ENCODE data around the gene OR10K1. TPM values are rescaled to one million over a fixed set of nuclear protein-coding genes. Genes with fewer than 3 reads are reported as not detected.
"Not testable (repeated sequence)": the region's sequence is repeated elsewhere in the genome, so short reads cannot be mapped to it uniquely, and the experiment has no call there.

The OR10K1 gene
- total RNA-seq, 4 donors from 2014 or later: not detected

- 50 to 73% methylated on average over 1 of the region's 1 CpG for WGBS, 2 donors
Observed at GRCh38 chr1:158426137-158426536, 35.5 kb upstream of the OR10K1 start, which contains the start of gene OR10K2. Gene OR10K2, minus strand, starts transcription at chr1:158426237. Its CDS starts 5,371 bp downstream, at chr1:158420866.

DNA sequence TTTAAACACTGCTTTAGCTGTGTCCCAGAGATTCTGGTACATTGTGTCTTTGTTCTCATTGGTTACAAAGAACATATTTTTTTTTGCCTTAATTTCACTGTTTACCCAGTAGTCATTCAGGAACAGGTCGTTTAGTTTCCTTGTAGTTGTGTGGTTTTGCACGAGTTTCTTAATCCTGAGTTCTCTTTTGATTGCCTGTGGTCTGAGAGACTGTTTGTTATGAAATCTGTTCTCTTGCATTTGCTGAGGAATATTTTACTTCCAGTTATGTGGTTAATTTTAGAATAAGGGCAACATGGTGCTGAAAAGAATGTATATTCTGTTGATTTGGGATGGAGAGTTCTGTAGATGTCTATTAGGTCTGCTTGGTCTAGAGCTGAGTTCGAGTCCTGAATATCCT is 31.5 kb upstream of the OR10K1 start:
- H3K4me3 ChIP-seq; DNase-seq; H3K36me3 ChIP-seq; H3K27me3 ChIP-seq; H3K27ac ChIP-seq; intact Hi-C loops (cut with DNase I); H3K4me1 ChIP-seq: not testable (repeated sequence)
- WGBS, 2 donors: 30 to 37% methylated on average over 3 of the region's 3 CpGs
- peaks cover 0 to 12% (median 4%) of the 10 kb centered on the region in 3 donors for H3K9me3 ChIP-seq

More at GRCh38 chr1:158426137-158426536, 35.5 kb upstream of the OR10K1 start, which contains the start of gene OR10K2:
- Histone ChIP-seq H3K27ac (no peak within 1 kb of the TSS), H3K27me3 (no peaks in the 10 kb centered on the region), H3K36me3 (no peaks in the 10 kb centered on the region), H3K4me1 (no peaks in the 10 kb centered on the region), H3K4me3 (no peak within 1 kb of the TSS), H3K9me3 (no peaks in the 10 kb centered on the region)
- TF ChIP-seq, protein P1, sequence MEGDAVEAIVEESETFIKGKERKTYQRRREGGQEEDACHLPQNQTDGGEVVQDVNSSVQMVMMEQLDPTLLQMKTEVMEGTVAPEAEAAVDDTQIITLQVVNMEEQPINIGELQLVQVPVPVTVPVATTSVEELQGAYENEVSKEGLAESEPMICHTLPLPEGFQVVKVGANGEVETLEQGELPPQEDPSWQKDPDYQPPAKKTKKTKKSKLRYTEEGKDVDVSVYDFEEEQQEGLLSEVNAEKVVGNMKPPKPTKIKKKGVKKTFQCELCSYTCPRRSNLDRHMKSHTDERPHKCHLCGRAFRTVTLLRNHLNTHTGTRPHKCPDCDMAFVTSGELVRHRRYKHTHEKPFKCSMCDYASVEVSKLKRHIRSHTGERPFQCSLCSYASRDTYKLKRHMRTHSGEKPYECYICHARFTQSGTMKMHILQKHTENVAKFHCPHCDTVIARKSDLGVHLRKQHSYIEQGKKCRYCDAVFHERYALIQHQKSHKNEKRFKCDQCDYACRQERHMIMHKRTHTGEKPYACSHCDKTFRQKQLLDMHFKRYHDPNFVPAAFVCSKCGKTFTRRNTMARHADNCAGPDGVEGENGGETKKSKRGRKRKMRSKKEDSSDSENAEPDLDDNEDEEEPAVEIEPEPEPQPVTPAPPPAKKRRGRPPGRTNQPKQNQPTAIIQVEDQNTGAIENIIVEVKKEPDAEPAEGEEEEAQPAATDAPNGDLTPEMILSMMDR (IDR thresholded peaks at IDR 0.05): no peak
- no peak for TF ChIP-seq POLR2A (IDR thresholded peaks at IDR 0.05)
- intact Hi-C loops (cut with DNase I): no loop called here
- DNase-seq: no peak

DNA sequence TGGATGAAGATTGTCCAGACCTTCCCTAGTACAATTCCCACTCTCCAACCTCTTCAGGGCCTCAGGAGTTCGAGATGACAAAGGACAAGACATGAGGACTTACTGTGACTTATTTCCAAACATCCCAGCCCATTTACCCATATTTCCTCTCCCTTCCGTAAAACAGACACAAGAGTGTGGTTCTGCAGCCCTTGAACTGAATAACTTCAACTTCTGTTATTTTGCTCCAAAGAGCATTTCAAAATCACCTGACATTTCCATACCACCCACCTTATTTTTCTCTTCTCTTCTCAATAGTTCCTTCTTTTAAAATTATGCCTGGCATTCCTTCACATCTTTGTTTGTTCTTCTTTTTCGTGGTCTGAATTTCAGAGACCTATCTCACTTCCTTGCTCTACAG is 26.9 kb upstream of the OR10K1 start:
- no peak for DNase-seq
- 24 to 38% methylated on average over 3 of the region's 3 CpGs for WGBS, 2 donors
- Histone ChIP-seq H3K27ac (no peak overlapping the region), H3K4me1 (no peaks in the 10 kb centered on the region), H3K27me3 (no peaks in the 10 kb centered on the region), H3K9me3 (peaks cover 0 to 12% (median 4%) of the 10 kb centered on the region in 3 donors), H3K36me3 (no peaks in the 10 kb centered on the region), H3K4me3 (no peak overlapping the region)
- TF ChIP-seq, protein P1 (IDR thresholded peaks at IDR 0.05): no peak
- TF ChIP-seq POLR2A (IDR thresholded peaks at IDR 0.05): no peak
- intact Hi-C loops (cut with DNase I): no loop called here

DNA sequence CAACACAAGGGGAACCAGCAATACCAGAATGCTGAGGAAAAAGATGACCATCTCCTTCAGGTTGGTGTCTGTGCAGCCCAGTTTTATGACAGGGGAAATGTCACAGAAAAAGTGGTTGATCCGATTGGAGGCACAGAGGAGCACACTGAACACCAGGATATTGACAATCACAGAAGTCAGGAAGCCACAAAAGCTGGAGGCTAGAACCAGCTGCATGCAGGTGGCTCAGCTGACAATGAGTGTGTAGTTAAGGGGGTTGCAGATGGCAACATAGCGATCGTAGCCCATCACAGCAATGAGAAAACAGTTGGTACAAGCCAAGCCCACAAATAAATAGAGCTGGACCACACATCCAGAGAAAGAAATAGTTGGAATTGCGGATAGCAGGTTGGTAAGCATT is 16.3 kb upstream of the OR10K1 start:
- WGBS, 2 donors: 61 to 72% methylated on average over 4 of the region's 4 CpGs
- H3K27me3 ChIP-seq: no peaks in the 10 kb centered on the region
- no peak overlapping the region for H3K4me3 ChIP-seq
- no peak for DNase-seq
- H3K4me1 ChIP-seq: no peaks in the 10 kb centered on the region
- TF ChIP-seq, protein P1 (IDR thresholded peaks at IDR 0.05): no peak
- no peak for TF ChIP-seq POLR2A (IDR thresholded peaks at IDR 0.05)
- H3K27ac ChIP-seq: no peak overlapping the region
- intact Hi-C loops (cut with DNase I): no loop called here
- H3K36me3 ChIP-seq: no peaks in the 10 kb centered on the region
- H3K9me3 ChIP-seq: no peaks in the 10 kb centered on the region

DNA sequence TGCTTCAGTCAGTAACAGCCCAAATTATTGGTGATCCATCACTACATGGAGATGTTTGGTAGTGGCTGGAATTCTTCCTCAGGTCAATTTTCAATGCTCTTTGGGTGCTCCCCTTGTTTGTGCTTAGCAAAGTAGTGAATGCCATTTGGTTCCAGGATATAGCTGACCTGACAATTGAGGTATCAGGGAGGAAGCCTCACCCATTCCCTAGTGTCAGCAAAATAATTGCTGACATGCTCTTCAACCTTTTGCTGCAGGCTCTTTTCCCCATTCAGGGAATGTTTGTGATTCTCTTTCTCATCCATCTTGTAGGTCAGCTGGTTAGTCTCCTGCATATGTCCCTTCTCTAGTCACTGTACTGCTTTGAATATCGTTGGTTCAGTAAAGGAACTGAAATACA is 7.1 kb upstream of the OR10K1 start:
- Histone ChIP-seq H3K4me1 (no peaks in the 10 kb centered on the region), H3K4me3 (no peak overlapping the region), H3K27ac (no peak overlapping the region), H3K9me3 (peaks cover 0 to 3% (median 0%) of the 10 kb centered on the region in 3 donors), H3K27me3 (no peaks in the 10 kb centered on the region), H3K36me3 (no peaks in the 10 kb centered on the region)
- no peak for DNase-seq
- TF ChIP-seq POLR2A (IDR thresholded peaks at IDR 0.05): no peak
- TF ChIP-seq, protein P1 (IDR thresholded peaks at IDR 0.05): no peak
- intact Hi-C loops (cut with DNase I): no loop called here
- WGBS, 2 donors: 67 to 69% methylated on average over 1 of the region's 1 CpG

DNA sequence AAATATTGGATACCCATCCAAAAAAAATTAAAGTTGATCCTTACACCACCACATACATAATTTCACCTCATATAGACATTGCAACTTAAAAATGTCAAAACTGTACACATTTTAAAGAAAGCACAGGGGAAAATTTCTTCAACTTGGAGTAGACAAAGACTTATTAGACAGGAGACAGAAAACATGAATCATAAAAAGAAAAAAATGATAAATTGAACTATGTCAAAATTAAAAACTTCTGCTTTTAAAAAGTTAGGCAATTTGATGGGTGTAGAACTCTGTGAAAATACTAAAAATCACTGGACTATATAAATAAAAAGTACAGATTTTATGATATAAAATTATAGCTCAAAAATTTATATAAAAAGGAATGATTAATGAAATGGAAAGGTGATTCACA is 4.4 kb upstream of the OR10K1 start:
- TF ChIP-seq, protein P1 (IDR thresholded peaks at IDR 0.05): no peak
- TF ChIP-seq POLR2A (IDR thresholded peaks at IDR 0.05): no peak
- no peak for DNase-seq
- Histone ChIP-seq H3K36me3 (no peaks in the 10 kb centered on the region), H3K4me3 (no peak overlapping the region), H3K27ac (no peak overlapping the region), H3K27me3 (no peaks in the 10 kb centered on the region), H3K4me1 (no peaks in the 10 kb centered on the region), H3K9me3 (peaks cover 0 to 3% (median 0%) of the 10 kb centered on the region in 3 donors)
- intact Hi-C loops (cut with DNase I): no loop called here
